Gastrocnemius medialis (tissue), 4 donors: ENCODE results near the gene CFAP54. TPM values are rescaled to one million over a fixed set of nuclear protein-coding genes. Genes with fewer than 3 reads are reported as not detected.

ENCODE experiments used
- ATAC-seq, 2 donors: fragments of 150-250 bp; one replicate each; pipeline ENCODE4 v1.9.1; 2016
- DNase-seq, 2 donors: peaks; one replicate each; pipeline ENCODE4 v3.0.0-alpha.2; 2019
- H3K27ac ChIP-seq, 4 donors: fragments of 200-600 bp; sonication (generic); 1 replicate in 1 of 4; 2 replicates in 3 of 4; pipeline ENCODE4 v1.5.1; 2016 to 2018; ENCODE audit warnings: mild to moderate bottlenecking in 2 of 4, moderate library complexity in 1 of 4
- H3K27me3 ChIP-seq, 3 donors: fragments of 200-600 bp; sonication (generic) in 2 of 3; 1 replicate in 1 of 3; 2 replicates in 2 of 3; pipeline versions ENCODE4 v1.5.1 to v1.6.0; 2016 to 2019; ENCODE audit warnings: mild to moderate bottlenecking in 1 of 3, moderate library complexity in 1 of 3
- H3K36me3 ChIP-seq, 2 donors: fragments of 200-600 bp; sonication (generic) in 1 of 2; one replicate each; pipeline ENCODE4 v1.5.1; 2017 to 2018
- H3K4me1 ChIP-seq, 2 donors: fragments of 200-600 bp; sonication (generic) in 1 of 2; one replicate each; pipeline ENCODE4 v1.5.1; 2016 to 2017; ENCODE audit warnings: mild to moderate bottlenecking in 2 of 2
- H3K4me3 ChIP-seq, 4 donors: fragments of 200-600 bp; sonication (generic) in 3 of 4; 1 replicate in 1 of 4; 2 replicates in 3 of 4; pipeline ENCODE4 v1.5.1; 2016 to 2019; ENCODE audit warnings: mild to moderate bottlenecking in 2 of 4
- H3K9me3 ChIP-seq, 3 donors: fragments of 200-600 bp; sonication (generic) in 2 of 3; 1 replicate in 1 of 3; 2 replicates in 2 of 3; pipeline ENCODE4 v1.5.1; 2016 to 2019
- CTCF ChIP-seq, 5 experiments: fragments of 450-650 bp in 3 of 5; fragments of 200-600 bp in 2 of 5; sonication (generic) in 2 of 5; IDR thresholded peaks in 4 of 5; conservative IDR thresholded peaks in 1 of 5; 1 replicate in 4 of 5; 2 replicates in 1 of 5; pipeline ENCODE4 v1.5.1; 2016 to 2019; ENCODE audit warnings: antibody characterized with exemption in 5 of 5, mild to moderate bottlenecking in 3 of 5, moderate library complexity in 3 of 5
- POLR2A ChIP-seq, 2 donors: fragments of 450-650 bp; IDR thresholded peaks; one replicate each; pipeline ENCODE4 v1.6.1; 2017; ENCODE audit warnings: antibody characterized with exemption in 2 of 2, mild to moderate bottlenecking in 2 of 2, moderate library complexity in 2 of 2
- in situ Hi-C, 4 donors: fragments of 200-750 bp; cut with MboI; loops; one replicate each; pipeline versions ENCODE4 v1.15.0 to v1.8.0; 2017; ENCODE audit warnings: low sequenced_read_pairs in 4 of 4
- intact Hi-C: fragments of 100-400 bp; cut with DNase I; formaldehyde crosslinking; loops from one replicate; pipeline ENCODE4 v1.15.1; 2023; ENCODE audit warnings: low total_unique reads
- total RNA-seq, 4 donors: library from RNA; depleted of rRNA; stranded (reverse); fragments of >200 nt; gene quantifications; one replicate each; pipeline versions ENCODE4 v1.1.0 to v1.2.3, GENCODE V29; 2016

CFAP54 gene
- total RNA-seq, 4 donors from 2014 or later, result not detected

GRCh38 chr12:96534339-96534738 is 45.0 kb downstream of the CFAP54 start:
- intact Hi-C loops (no loop called here), in situ Hi-C loops (no loop called here)
- no peak overlapping the region for H3K27ac ChIP-seq
- ATAC-seq (no peak), DNase-seq (no peak)
- H3K27me3 ChIP-seq, result no peaks in the 10 kb centered on the region
- no peaks in the 10 kb centered on the region for H3K9me3 ChIP-seq
- H3K4me1 ChIP-seq, result no peaks in the 10 kb centered on the region
- TF ChIP-seq POLR2A (IDR thresholded peaks at IDR 0.05) (no peak), CTCF (IDR thresholded peaks at IDR 0.05 in 4 of 5, conservative IDR thresholded peaks at IDR 0.05 in 1 of 5) (no peak)
- no peak overlapping the region for H3K4me3 ChIP-seq
- H3K36me3 ChIP-seq, result no peaks in the 10 kb centered on the region

- no peaks in the 10 kb centered on the region for H3K36me3 ChIP-seq
- no peak overlapping the region for H3K27ac ChIP-seq
- intact Hi-C loops, result no loop called here
- no peaks in the 10 kb centered on the region for H3K9me3 ChIP-seq
- no peak for DNase-seq
- in situ Hi-C loops, result no loop called here
- no peak for ATAC-seq
- H3K27me3 ChIP-seq, result no peaks in the 10 kb centered on the region
- TF ChIP-seq POLR2A (IDR thresholded peaks at IDR 0.05), result no peak
- no peak for TF ChIP-seq CTCF (IDR thresholded peaks at IDR 0.05 in 4 of 5, conservative IDR thresholded peaks at IDR 0.05 in 1 of 5)
- H3K4me3 ChIP-seq, result no peak overlapping the region
- H3K4me1 ChIP-seq, result no peaks in the 10 kb centered on the region
These were observed 59.0 kb downstream of the CFAP54 start for GRCh38 chr12:96548384-96548783.

- ATAC-seq, result no peak
- no peak for TF ChIP-seq POLR2A (IDR thresholded peaks at IDR 0.05)
- no peak for TF ChIP-seq CTCF (IDR thresholded peaks at IDR 0.05 in 4 of 5, conservative IDR thresholded peaks at IDR 0.05 in 1 of 5)
- Histone ChIP-seq H3K4me3 (no peak overlapping the region), H3K36me3 (no peaks in the 10 kb centered on the region), H3K9me3 (no peaks in the 10 kb centered on the region), H3K27me3 (no peaks in the 10 kb centered on the region), H3K27ac (no peak overlapping the region), H3K4me1 (no peaks in the 10 kb centered on the region)
- intact Hi-C loops (no loop called here), in situ Hi-C loops (no loop called here)
- DNase-seq, result no peak
These were observed 60.0 kb downstream of the CFAP54 start for GRCh38 chr12:96549341-96549740.

- ATAC-seq (no peak), DNase-seq (no peak)
- intact Hi-C loops, result no loop called here
- TF ChIP-seq CTCF (IDR thresholded peaks at IDR 0.05 in 4 of 5, conservative IDR thresholded peaks at IDR 0.05 in 1 of 5) (no peak), POLR2A (IDR thresholded peaks at IDR 0.05) (no peak)
- Histone ChIP-seq H3K36me3 (no peaks in the 10 kb centered on the region), H3K4me3 (no peak overlapping the region), H3K4me1 (no peaks in the 10 kb centered on the region), H3K9me3 (no peaks in the 10 kb centered on the region), H3K27me3 (no peaks in the 10 kb centered on the region), H3K27ac (no peak overlapping the region)
- in situ Hi-C loops, result no loop called here
These were observed 81.2 kb downstream of the CFAP54 start for GRCh38 chr12:96570579-96570978.

- no peak for ATAC-seq
- no peaks in the 10 kb centered on the region for H3K27me3 ChIP-seq
- no peak overlapping the region for H3K4me3 ChIP-seq
- in situ Hi-C loops, result no loop called here
- no peaks in the 10 kb centered on the region for H3K4me1 ChIP-seq
- TF ChIP-seq CTCF (IDR thresholded peaks at IDR 0.05 in 4 of 5, conservative IDR thresholded peaks at IDR 0.05 in 1 of 5) (no peak), POLR2A (IDR thresholded peaks at IDR 0.05) (no peak)
- H3K9me3 ChIP-seq, result no peaks in the 10 kb centered on the region
- DNase-seq, result no peak
- no peaks in the 10 kb centered on the region for H3K36me3 ChIP-seq
- intact Hi-C loops, result no loop called here
- H3K27ac ChIP-seq, result no peak overlapping the region
These were observed 81.9 kb downstream of the CFAP54 start for GRCh38 chr12:96571101-96571862.
